Fibroblast of mammary gland (primary cell): ENCODE measurements around the gene SPATA16.
"Not testable (repeated sequence)": the region's sequence is repeated elsewhere in the genome, so short reads cannot be mapped to it uniquely, and the experiment has no call there.

Source experiments
- DNase-seq: peaks from one replicate; pipeline ENCODE4 v3.0.0-alpha.2; 2010; ENCODE audit warnings: low read depth
- H3K4me3 ChIP-seq: 2 replicates; pipeline ENCODE4 v1.5.1; 2011; ENCODE audit warnings: low read depth, mild to moderate bottlenecking, low read length, moderate library complexity; ENCODE audit not compliant: control insufficient read depth
- CTCF ChIP-seq: conservative IDR thresholded peaks from 2 replicates; pipeline ENCODE4 v1.5.1; 2011; ENCODE audit warnings: low read depth, low read length, inconsistent platforms; ENCODE audit not compliant: control insufficient read depth, insufficient read depth

Gene SPATA16

GRCh38 chr3:172869784-172870518 lies 271.1 kb downstream of the SPATA16 start:
- H3K4me3 ChIP-seq: no peak overlapping the region
- no peak for DNase-seq
- TF ChIP-seq CTCF: no peak

- TF ChIP-seq CTCF: no peak
- no peak overlapping the region for H3K4me3 ChIP-seq
- peak; percentile 25 for DNase-seq
Observed at GRCh38 chr3:172869368-172869771, 271.7 kb downstream of the SPATA16 start.

GRCh38 chr3:172868582-172869200 lies 272.3 kb downstream of the SPATA16 start:
- no peak overlapping the region for H3K4me3 ChIP-seq
- TF ChIP-seq CTCF: no peak
- no peak for DNase-seq

- not testable (repeated sequence) for H3K4me3 ChIP-seq, DNase-seq
Observed at GRCh38 chr3:172866726-172867350, 274.2 kb downstream of the SPATA16 start.

- no peak overlapping the region for H3K4me3 ChIP-seq
- DNase-seq: peak; percentile 6
- no peak for TF ChIP-seq CTCF
Observed at GRCh38 chr3:172859041-172859440, 282.0 kb downstream of the SPATA16 start.

- TF ChIP-seq CTCF: no peak
- no peak for DNase-seq
- H3K4me3 ChIP-seq: no peak overlapping the region
Observed at GRCh38 chr3:172856795-172857742, 284.0 kb downstream of the SPATA16 start.
